Mesenchymal stem cell (in vitro differentiated cells and primary cell): ENCODE data around the gene TOM1L2.

ENCODE experiments used
- DNase-seq: peaks from one replicate; pipeline ENCODE4 v3.0.0-alpha.2; 2013
- H2AFZ ChIP-seq: one replicate; pipeline ENCODE4 v1.6.1; 2013; ENCODE audit warnings: low read depth, mild to moderate bottlenecking, control low read depth, inconsistent platforms, low read length, moderate library complexity
- H2AK5ac ChIP-seq: 2 replicates; pipeline ENCODE4 v1.6.1; 2013; ENCODE audit warnings: low read length, moderate library complexity, mild to moderate bottlenecking, inconsistent platforms; ENCODE audit not compliant: severe bottlenecking
- H2BK120ac ChIP-seq: one replicate; pipeline ENCODE4 v1.6.1; 2013; ENCODE audit warnings: low read depth, mild to moderate bottlenecking, inconsistent platforms, low read length, moderate library complexity
- H2BK12ac ChIP-seq, 2 experiments: one replicate each; pipeline ENCODE4 v1.6.1; 2013; ENCODE audit warnings: inconsistent platforms in 2 of 2, low read length in 2 of 2, mild to moderate bottlenecking in 2 of 2, moderate library complexity in 2 of 2, control low read depth in 1 of 2
- H2BK15ac ChIP-seq: one replicate; pipeline ENCODE4 v1.6.1; 2013; ENCODE audit warnings: mild to moderate bottlenecking, low read depth, inconsistent platforms; ENCODE audit not compliant: poor library complexity, severe bottlenecking
- H2BK5ac ChIP-seq: 2 replicates; pipeline ENCODE4 v1.6.1; 2013; ENCODE audit warnings: low read depth, mild to moderate bottlenecking, low read length, control low read depth, inconsistent platforms; ENCODE audit not compliant: poor library complexity, severe bottlenecking
- H3K14ac ChIP-seq, 2 experiments: one replicate each; pipeline ENCODE4 v1.6.1; 2013; ENCODE audit warnings: inconsistent platforms in 2 of 2, low read length in 2 of 2, control low read depth in 1 of 2, mild to moderate bottlenecking in 1 of 2, moderate library complexity in 1 of 2
- H3K18ac ChIP-seq, 2 experiments: one replicate each; pipeline ENCODE4 v1.6.1; 2013; ENCODE audit warnings: inconsistent platforms in 2 of 2, low read length in 2 of 2, control low read depth in 1 of 2, low read depth in 1 of 2, mild to moderate bottlenecking in 1 of 2
- H3K23ac ChIP-seq, 2 experiments: one replicate each; pipeline ENCODE4 v1.6.1; 2013; ENCODE audit warnings: inconsistent platforms in 2 of 2, low read length in 2 of 2, mild to moderate bottlenecking in 2 of 2, moderate library complexity in 2 of 2, control low read depth in 1 of 2
- H3K27ac ChIP-seq: 2 replicates; pipeline ENCODE4 v1.5.1; 2013; ENCODE audit warnings: mild to moderate bottlenecking, moderate library complexity, low read length, control low read depth, inconsistent platforms; ENCODE audit not compliant: poor library complexity, severe bottlenecking
- H3K27me3 ChIP-seq, 2 experiments: 2 replicates each; pipeline versions ENCODE4 v1.6.1 to v1.7.0; 2013; ENCODE audit warnings: low read length in 2 of 2, mild to moderate bottlenecking in 2 of 2, moderate library complexity in 2 of 2, control low read depth in 1 of 2, inconsistent platforms in 1 of 2; ENCODE audit not compliant: control insufficient read depth in 1 of 2, insufficient read depth in 1 of 2
- H3K36me3 ChIP-seq, 2 experiments: 2 replicates each; pipeline versions ENCODE4 v1.6.1 to v1.7.0; 2013; ENCODE audit warnings: low read length in 2 of 2, control low read depth in 1 of 2, inconsistent platforms in 1 of 2, low read depth in 1 of 2, mild to moderate bottlenecking in 1 of 2; ENCODE audit not compliant: insufficient read depth in 2 of 2, control insufficient read depth in 1 of 2
- H3K4ac ChIP-seq, 2 experiments: one replicate each; pipeline ENCODE4 v1.6.1; 2013; ENCODE audit warnings: inconsistent platforms in 2 of 2, low read length in 2 of 2, mild to moderate bottlenecking in 2 of 2, moderate library complexity in 2 of 2, control low read depth in 1 of 2, low read depth in 1 of 2
- H3K4me1 ChIP-seq: 2 replicates; pipeline ENCODE4 v1.6.1; 2013; ENCODE audit warnings: low read depth, low read length, control low read depth; ENCODE audit not compliant: control insufficient read depth, insufficient read depth
- H3K4me2 ChIP-seq: 2 replicates; pipeline ENCODE4 v1.6.1; 2013; ENCODE audit warnings: low read length, mild to moderate bottlenecking, inconsistent platforms; ENCODE audit not compliant: poor library complexity, severe bottlenecking
- H3K4me3 ChIP-seq, 2 experiments: 2 replicates each; pipeline versions ENCODE4 v1.5.1 to v1.7.0; 2013; ENCODE audit warnings: low read length in 2 of 2, mild to moderate bottlenecking in 2 of 2, control low read depth in 1 of 2, low read depth in 1 of 2; ENCODE audit not compliant: insufficient read depth in 1 of 2
- H3K79me1 ChIP-seq: replicated peaks from 2 replicates; pipeline ENCODE4 v1.6.1; 2013; ENCODE audit warnings: mild to moderate bottlenecking, control low read depth, low read length, inconsistent platforms; ENCODE audit not compliant: poor library complexity, severe bottlenecking
- H3K9ac ChIP-seq: 2 replicates; pipeline ENCODE4 v1.7.0; 2013; ENCODE audit warnings: mild to moderate bottlenecking, low read length, moderate library complexity
- H3K9me3 ChIP-seq: 2 replicates; pipeline ENCODE4 v1.7.0; 2013; ENCODE audit warnings: mild to moderate bottlenecking, low read length; ENCODE audit not compliant: control insufficient read depth
- H4K8ac ChIP-seq: one replicate; pipeline ENCODE4 v1.6.1; 2013; ENCODE audit warnings: inconsistent platforms, mild to moderate bottlenecking, low read length, moderate library complexity
- H4K91ac ChIP-seq: one replicate; pipeline ENCODE4 v1.6.1; 2013; ENCODE audit warnings: mild to moderate bottlenecking, low read length, inconsistent platforms
- WGBS: methylation state at CpG from one replicate; pipeline ENCODE4 v1.1.7; 2013; ENCODE audit warnings: mixed read lengths; 5-methylcytosine and 5-hydroxymethylcytosine counted together

Gene TOM1L2

GRCh38 chr17:17960500-17961030, 11.6 kb downstream of the TOM1L2 start:
- peak overlapping the region in 1 of 2 experiments; percentile 41 for H3K18ac ChIP-seq
- H3K14ac ChIP-seq: no peak overlapping the region
- H2BK15ac ChIP-seq: no peak overlapping the region
- peaks cover 0 to 6% of the 10 kb centered on the region in 2 experiments for H3K36me3 ChIP-seq
- peak overlapping the region; percentile 54 for H3K4me2 ChIP-seq
- no peak for DNase-seq
- H3K9me3 ChIP-seq: no peaks in the 10 kb centered on the region
- H3K27me3 ChIP-seq: no peaks in the 10 kb centered on the region
- 100% methylated on average over 3 of the region's 5 CpGs for WGBS
- no peak overlapping the region for H2AFZ ChIP-seq
- H2BK5ac ChIP-seq: no peak overlapping the region
- H3K79me1 ChIP-seq: peaks cover 30% of the 10 kb centered on the region
- no peak overlapping the region for H3K9ac ChIP-seq
- peaks cover 23% of the 10 kb centered on the region for H3K4me1 ChIP-seq
- no peak overlapping the region for H3K4me3 ChIP-seq
- H2BK120ac ChIP-seq: no peak overlapping the region
- peak overlapping the region; percentile 98 for H3K27ac ChIP-seq
- H3K23ac ChIP-seq: no peak overlapping the region
- H4K8ac ChIP-seq: no peak overlapping the region
- H3K4ac ChIP-seq: no peak overlapping the region
- peak overlapping the region; percentile 99 for H2AK5ac ChIP-seq
- H4K91ac ChIP-seq: no peak overlapping the region
- H2BK12ac ChIP-seq: no peak overlapping the region

GRCh38 chr17:17959520-17960361, 12.5 kb downstream of the TOM1L2 start:
- H2AFZ ChIP-seq: no peak overlapping the region
- peak overlapping the region; percentile 98 for H3K27ac ChIP-seq
- H3K23ac ChIP-seq: no peak overlapping the region
- no peak overlapping the region for H2BK120ac ChIP-seq
- H4K8ac ChIP-seq: no peak overlapping the region
- peaks cover 3 to 9% of the 10 kb centered on the region in 2 experiments for H3K36me3 ChIP-seq
- H3K4me3 ChIP-seq: peak overlapping the region in 1 of 2 experiments; percentile 68
- H2BK15ac ChIP-seq: no peak overlapping the region
- WGBS: 74% methylated on average over 3 of the region's 7 CpGs
- H3K4me1 ChIP-seq: peaks cover 19% of the 10 kb centered on the region
- H2BK5ac ChIP-seq: peak overlapping the region; percentile 51
- no peak overlapping the region for H3K14ac ChIP-seq
- peak overlapping the region; percentile 85 for H3K9ac ChIP-seq
- no peaks in the 10 kb centered on the region for H3K27me3 ChIP-seq
- H2AK5ac ChIP-seq: peak overlapping the region; percentile 99
- peak overlapping the region in 1 of 2 experiments; percentile 41 for H3K18ac ChIP-seq
- DNase-seq: peak; percentile 59
- H4K91ac ChIP-seq: peak overlapping the region; percentile 36
- H2BK12ac ChIP-seq: no peak overlapping the region
- peak overlapping the region; percentile 54 for H3K4me2 ChIP-seq
- no peak overlapping the region for H3K4ac ChIP-seq
- H3K79me1 ChIP-seq: peaks cover 28% of the 10 kb centered on the region
- no peaks in the 10 kb centered on the region for H3K9me3 ChIP-seq

DNA sequence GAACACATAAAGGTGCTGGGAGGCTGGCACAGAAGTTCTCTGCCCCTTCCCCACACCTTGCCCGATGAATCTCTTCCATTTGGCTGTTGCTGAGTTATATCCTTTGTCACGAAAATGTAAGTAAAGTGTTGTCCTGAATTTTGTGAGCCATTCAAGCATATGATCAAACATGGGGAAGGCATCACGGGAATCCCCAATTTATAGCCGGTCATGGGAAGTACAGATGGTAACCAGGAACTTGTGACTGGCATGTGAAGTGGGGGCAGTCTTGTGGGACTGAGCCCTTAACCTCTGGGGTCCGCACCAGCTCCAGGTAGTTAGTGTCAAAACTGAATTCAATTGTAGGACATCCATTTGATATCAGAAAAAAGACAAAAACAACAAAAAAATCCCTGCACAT, 13.2 kb downstream of the TOM1L2 start:
- H3K36me3 ChIP-seq: peaks cover 6 to 9% of the 10 kb centered on the region in 2 experiments
- H3K27ac ChIP-seq: peak overlapping the region; percentile 98
- H4K91ac ChIP-seq: no peak overlapping the region
- 97% methylated on average over 4 of the region's 5 CpGs for WGBS
- H3K4ac ChIP-seq: no peak overlapping the region
- peak; percentile 36 for DNase-seq
- H2AFZ ChIP-seq: no peak overlapping the region
- H3K4me1 ChIP-seq: peaks cover 19% of the 10 kb centered on the region
- H3K79me1 ChIP-seq: peaks cover 29% of the 10 kb centered on the region
- no peak overlapping the region for H2BK120ac ChIP-seq
- peak overlapping the region in 1 of 2 experiments; percentile 68 for H3K4me3 ChIP-seq
- peak overlapping the region; percentile 83 for H2AK5ac ChIP-seq
- H2BK5ac ChIP-seq: peak overlapping the region; percentile 94
- H2BK15ac ChIP-seq: no peak overlapping the region
- H3K18ac ChIP-seq: no peak overlapping the region
- peak overlapping the region; percentile 85 for H3K9ac ChIP-seq
- no peak overlapping the region for H3K14ac ChIP-seq
- H3K27me3 ChIP-seq: no peaks in the 10 kb centered on the region
- H3K9me3 ChIP-seq: no peaks in the 10 kb centered on the region
- H3K4me2 ChIP-seq: peak overlapping the region; percentile 31
- no peak overlapping the region for H3K23ac ChIP-seq
- no peak overlapping the region for H2BK12ac ChIP-seq
- H4K8ac ChIP-seq: peak overlapping the region; percentile 80

- no peak for DNase-seq
- Histone ChIP-seq H2AFZ (no peak overlapping the region), H3K9ac (peak overlapping the region; percentile 59), H3K23ac (no peak overlapping the region), H3K4me1 (peaks cover 19% of the 10 kb centered on the region), H3K18ac (no peak overlapping the region), H3K4me2 (no peak overlapping the region), H3K9me3 (no peaks in the 10 kb centered on the region), H2BK15ac (no peak overlapping the region), H3K36me3 (peaks cover 6 to 14% of the 10 kb centered on the region in 2 experiments), H4K8ac (no peak overlapping the region), H3K4ac (no peak overlapping the region), H2BK5ac (no peak overlapping the region), H2BK12ac (no peak overlapping the region), H3K14ac (no peak overlapping the region), H3K4me3 (no peak overlapping the region), H3K79me1 (peaks cover 33% of the 10 kb centered on the region), H3K27ac (peak overlapping the region; percentile 63), H2BK120ac (no peak overlapping the region), H4K91ac (no peak overlapping the region), H3K27me3 (no peaks in the 10 kb centered on the region), H2AK5ac (no peak overlapping the region)
- WGBS: 95% methylated on average over 6 of the region's 7 CpGs
Measured at GRCh38 chr17:17957584-17957916, 14.7 kb downstream of the TOM1L2 start.
